Cardiac muscle cell (in vitro differentiated cells and primary cell): ENCODE measurements around the gene LSM7. TPM values are rescaled to one million over a fixed set of nuclear protein-coding genes. Genes with fewer than 3 reads are reported as not detected.
A peak's percentile ranks its signal among the peaks of the same experiment; 100 is the strongest.
"Not testable (repeated sequence)": the region's sequence is repeated elsewhere in the genome, so short reads cannot be mapped to it uniquely, and the experiment has no call there.

ENCODE experiments used
- DNase-seq, 2 donors: peaks; one replicate each; pipeline versions ENCODE4 v3.0.0 to v3.0.0-alpha.2; 2010 to 2017; ENCODE audit warnings: low read depth in 1 of 2, low spot score in 1 of 2
- H3K27ac ChIP-seq: fragments of 200-600 bp; sonication (generic); 2 replicates; pipeline ENCODE4 v1.5.1; 2016
- H3K27me3 ChIP-seq: fragments of 200-600 bp; sonication (generic); 2 replicates; pipeline ENCODE4 v1.6.0; 2016; ENCODE audit warnings: control low read depth
- H3K36me3 ChIP-seq: fragments of 200-600 bp; sonication (generic); 2 replicates; pipeline ENCODE4 v1.5.1; 2016; ENCODE audit warnings: control low read depth
- H3K4me1 ChIP-seq: fragments of 200-600 bp; sonication (generic); 2 replicates; pipeline ENCODE4 v1.8.1; 2017; ENCODE audit warnings: low read depth, mild to moderate bottlenecking, mixed run types
- H3K4me3 ChIP-seq: fragments of 200-600 bp; sonication (generic); 2 replicates; pipeline ENCODE4 v1.5.1; 2016; ENCODE audit warnings: mild to moderate bottlenecking
- H3K9me3 ChIP-seq: fragments of 200-600 bp; sonication (generic); 2 replicates; pipeline ENCODE4 v1.5.1; 2017; ENCODE audit warnings: low read depth, mild to moderate bottlenecking, control low read depth
- polyA plus RNA-seq: library from polyadenylated mRNA; unstranded; fragments of >200 nt; fragmentation: Nextera tagmentation; extraction: Ambion mirVana; gene quantifications from 2 replicates; pipeline ENCODE4 v1.2.1, GENCODE V29; 2016
- total RNA-seq: library from RNA; depleted of rRNA; stranded (reverse); fragments of >200 nt; gene quantifications from 2 replicates; pipeline ENCODE4 v1.2.3, GENCODE V29; 2016
- TF ChIP-seq, protein P1 (sequence below): IDR thresholded peaks from 2 replicates; pipeline ENCODE4 v1.5.1; 2012; ENCODE audit warnings: low read depth, mild to moderate bottlenecking, low read length

The LSM7 gene
- total and polyA plus RNA-seq, 2 experiments from 2014 or later, result 157 to 231 TPM

DNA sequence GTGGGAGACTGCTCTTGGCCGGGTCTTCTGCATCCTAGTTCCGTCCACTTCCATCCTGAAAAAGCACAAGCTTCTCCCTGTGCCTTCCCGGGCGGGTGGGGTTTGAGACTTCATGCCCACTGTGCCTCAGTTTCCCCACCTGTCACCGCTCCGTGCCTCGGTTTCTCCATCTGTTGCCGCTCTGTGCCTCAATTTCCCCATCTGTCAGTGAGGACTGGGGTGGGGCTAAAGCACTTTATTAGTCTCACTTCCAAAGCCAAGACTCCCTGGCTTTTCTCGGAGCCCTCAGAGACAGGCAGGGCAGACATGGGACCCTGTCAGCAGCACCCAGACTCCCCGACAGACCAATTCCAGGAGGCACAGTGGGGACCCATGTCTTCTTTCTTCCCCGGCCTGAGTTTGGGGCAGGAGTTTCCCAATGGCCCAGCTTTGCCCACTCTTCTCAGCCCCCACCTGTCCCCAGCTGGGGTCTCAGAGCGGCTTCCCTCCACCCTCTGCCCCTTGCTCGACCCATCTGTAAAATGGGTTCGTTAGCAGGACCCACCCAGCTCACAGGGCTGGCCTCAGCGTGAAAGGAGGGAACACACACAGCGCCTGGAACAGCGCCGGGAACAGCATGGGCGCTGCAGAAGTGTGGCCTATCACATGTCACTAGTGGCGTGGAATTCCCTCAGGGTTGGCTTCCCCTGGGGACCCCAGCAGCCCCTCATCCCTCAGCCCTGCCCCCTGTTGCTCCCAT, 41.8 kb downstream of the LSM7 start:
- Histone ChIP-seq H3K27ac (no peak overlapping the region), H3K9me3 (no peaks in the 10 kb centered on the region), H3K36me3 (no peaks in the 10 kb centered on the region), H3K27me3 (peaks cover 91% of the 10 kb centered on the region), H3K4me1 (peaks cover 4% of the 10 kb centered on the region), H3K4me3 (no peak overlapping the region)
- TF ChIP-seq, protein P1, sequence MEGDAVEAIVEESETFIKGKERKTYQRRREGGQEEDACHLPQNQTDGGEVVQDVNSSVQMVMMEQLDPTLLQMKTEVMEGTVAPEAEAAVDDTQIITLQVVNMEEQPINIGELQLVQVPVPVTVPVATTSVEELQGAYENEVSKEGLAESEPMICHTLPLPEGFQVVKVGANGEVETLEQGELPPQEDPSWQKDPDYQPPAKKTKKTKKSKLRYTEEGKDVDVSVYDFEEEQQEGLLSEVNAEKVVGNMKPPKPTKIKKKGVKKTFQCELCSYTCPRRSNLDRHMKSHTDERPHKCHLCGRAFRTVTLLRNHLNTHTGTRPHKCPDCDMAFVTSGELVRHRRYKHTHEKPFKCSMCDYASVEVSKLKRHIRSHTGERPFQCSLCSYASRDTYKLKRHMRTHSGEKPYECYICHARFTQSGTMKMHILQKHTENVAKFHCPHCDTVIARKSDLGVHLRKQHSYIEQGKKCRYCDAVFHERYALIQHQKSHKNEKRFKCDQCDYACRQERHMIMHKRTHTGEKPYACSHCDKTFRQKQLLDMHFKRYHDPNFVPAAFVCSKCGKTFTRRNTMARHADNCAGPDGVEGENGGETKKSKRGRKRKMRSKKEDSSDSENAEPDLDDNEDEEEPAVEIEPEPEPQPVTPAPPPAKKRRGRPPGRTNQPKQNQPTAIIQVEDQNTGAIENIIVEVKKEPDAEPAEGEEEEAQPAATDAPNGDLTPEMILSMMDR, result no peak
- DNase-seq, result no peak

DNA sequence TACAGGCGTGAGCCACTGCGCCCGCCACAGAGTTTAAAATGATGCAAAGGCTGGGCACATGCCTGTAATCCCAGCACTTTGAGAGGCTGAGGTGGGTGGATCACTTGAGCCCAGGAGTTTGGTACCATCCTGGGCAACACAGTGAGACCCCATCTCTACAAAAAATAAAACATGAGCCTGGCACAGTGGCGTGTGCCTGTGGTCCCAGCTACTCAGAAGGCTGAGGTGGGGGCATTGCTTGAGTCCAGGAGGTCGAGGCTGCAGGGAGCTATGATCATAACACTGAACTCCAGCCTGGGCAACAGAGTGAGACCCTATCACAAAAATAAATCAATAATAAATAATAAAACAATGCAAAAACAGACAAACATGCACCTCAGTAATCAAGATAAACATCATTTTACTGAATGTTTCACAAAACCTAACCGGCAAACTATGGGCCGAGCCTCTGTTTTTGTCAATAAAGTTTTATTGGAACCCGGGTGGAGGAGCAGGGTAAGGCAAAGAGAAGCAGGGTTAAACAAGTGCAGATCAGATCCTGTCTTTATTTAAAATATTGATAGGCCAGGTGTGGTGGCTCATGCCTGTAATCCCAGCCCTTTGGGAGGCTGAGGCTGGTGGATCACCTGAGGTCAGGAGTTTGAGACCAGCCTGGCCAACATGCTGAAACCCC, 44.4 kb downstream of the LSM7 start:
- no peak for DNase-seq
- Histone ChIP-seq H3K4me3 (no peak overlapping the region), H3K27me3 (peaks cover 65% of the 10 kb centered on the region), H3K27ac (no peak overlapping the region), H3K36me3 (no peaks in the 10 kb centered on the region), H3K4me1 (no peaks in the 10 kb centered on the region), H3K9me3 (no peaks in the 10 kb centered on the region)
- TF ChIP-seq, protein P1, result no peak

DNA sequence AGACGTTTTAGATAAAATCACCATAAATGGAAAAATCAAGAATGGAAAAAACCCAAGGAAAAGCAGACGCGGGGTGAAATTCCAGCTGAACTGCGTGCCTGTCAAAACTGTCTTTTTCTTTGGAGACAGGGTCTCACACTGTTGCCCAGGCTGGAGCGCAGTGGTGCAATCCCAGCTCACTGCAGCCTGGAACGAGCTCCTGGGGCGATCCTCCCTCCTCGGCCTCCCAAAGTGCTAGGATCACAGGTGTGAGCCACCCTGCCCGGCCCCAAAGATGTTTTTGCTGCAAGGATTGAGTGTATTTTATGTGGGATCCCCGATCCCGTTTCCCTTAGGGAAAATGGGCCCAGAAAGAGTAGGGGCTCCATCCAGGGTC, 45.5 kb downstream of the LSM7 start:
- Histone ChIP-seq H3K27ac (no peak overlapping the region), H3K27me3 (peaks cover 54% of the 10 kb centered on the region), H3K4me1 (no peaks in the 10 kb centered on the region), H3K4me3 (no peak overlapping the region), H3K9me3 (no peaks in the 10 kb centered on the region), H3K36me3 (no peaks in the 10 kb centered on the region)
- DNase-seq, result no peak
- TF ChIP-seq, protein P1, result no peak

DNA sequence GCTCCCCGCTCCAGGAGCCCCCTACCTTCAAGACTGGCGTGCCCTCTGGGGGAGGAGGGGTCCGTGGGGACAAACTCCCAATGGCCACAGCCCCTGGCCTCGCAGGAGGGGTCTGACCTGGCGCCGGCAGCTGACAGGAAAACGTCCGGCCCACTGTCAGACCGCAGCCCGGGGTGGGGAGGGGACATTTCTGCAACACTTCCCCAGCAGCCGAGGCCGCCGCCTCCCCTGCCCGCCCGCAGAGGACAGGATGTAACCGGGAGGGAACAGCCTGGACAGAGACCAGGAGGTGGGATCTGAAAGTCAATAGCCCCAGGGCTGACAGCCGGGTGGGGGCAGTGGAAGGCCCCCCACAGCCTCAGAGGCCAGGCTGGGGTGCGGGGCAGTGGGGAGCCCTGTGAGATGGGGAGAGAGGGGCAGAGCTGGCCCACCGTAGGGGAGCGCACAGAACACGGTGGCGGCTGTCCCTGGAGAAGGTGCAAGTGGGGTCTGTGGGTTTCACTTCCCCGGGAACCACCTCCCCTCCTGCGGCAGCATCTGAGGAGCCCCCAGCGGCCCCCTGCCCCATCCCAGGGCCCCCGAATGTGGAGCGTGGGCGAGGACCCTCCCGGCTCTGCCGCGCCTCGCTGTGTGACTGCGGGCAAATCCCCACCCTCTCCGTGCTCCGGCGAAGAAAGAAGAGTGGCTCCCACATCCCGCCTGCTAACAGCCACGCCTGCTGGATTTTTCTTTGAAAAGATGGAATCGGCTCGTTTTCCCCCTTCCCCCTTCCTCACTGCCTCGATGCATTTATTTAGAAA, 46.1 kb downstream of the LSM7 start, which contains the start of gene PEAK3:
PEAK3 (minus strand) TSS at position 114 of the 800 bp plus-strand sequence. CDS start 1,244 bp downstream, outside the sequence.
- TF ChIP-seq, protein P1, result no peak
- no peaks in the 10 kb centered on the region for H3K4me1 ChIP-seq
- DNase-seq, result peak; percentile 61 to 64
- no peaks in the 10 kb centered on the region for H3K9me3 ChIP-seq
- H3K36me3 ChIP-seq, result no peaks in the 10 kb centered on the region
- no peak within 1 kb of the TSS for H3K4me3 ChIP-seq
- H3K27ac ChIP-seq, result no peak within 1 kb of the TSS
- H3K27me3 ChIP-seq, result peaks cover 48% of the 10 kb centered on the region

DNA sequence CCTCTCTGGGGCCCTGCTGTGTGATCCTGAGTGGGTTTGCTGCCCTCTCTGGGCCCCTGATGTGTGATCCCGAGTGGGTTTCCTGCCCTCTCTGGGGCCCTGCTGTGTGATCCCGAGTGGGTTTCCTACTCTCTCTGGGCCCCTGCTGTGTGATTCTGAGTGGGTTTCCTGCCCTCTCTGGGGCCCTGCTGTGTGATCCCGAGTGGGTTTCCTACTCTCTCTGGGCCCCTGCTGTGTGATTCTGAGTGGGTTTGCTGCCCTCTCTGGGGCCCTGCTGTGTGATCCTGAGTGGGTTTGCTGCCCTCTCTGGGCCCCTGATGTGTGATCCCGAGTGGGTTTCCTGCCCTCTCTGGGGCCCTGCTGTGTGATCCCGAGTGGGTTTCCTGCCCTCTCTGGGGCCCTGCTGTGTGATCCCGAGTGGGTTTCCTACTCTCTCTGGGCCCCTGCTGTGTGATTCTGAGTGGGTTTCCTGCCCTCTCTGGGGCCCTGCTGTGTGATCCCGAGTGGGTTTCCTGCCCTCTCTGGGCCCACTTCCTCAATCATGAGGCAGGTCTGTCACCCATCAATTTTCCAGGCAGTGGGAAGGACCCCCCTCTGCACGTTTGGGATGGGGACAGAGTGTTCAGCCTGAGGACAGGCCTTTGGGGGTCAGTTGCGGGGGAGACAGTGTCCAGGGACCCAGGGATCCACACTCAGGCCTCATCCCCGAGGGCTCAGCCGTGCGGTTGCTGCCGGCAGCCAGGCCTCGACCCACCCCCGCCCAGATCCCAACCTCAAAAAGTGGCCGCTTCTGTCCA, 46.9 kb downstream of the LSM7 start:
- not testable (repeated sequence) for H3K9me3 ChIP-seq, H3K4me1 ChIP-seq, H3K36me3 ChIP-seq, H3K4me3 ChIP-seq, H3K27ac ChIP-seq, DNase-seq
- H3K27me3 ChIP-seq, result peaks cover 40% of the 10 kb centered on the region
